ENCODE results near the gene CENPP.

The CENPP gene

GRCh38 chr9:92439921-92440750, 114.4 kb downstream of the CENPP start:
- no peak overlapping the region for H3K4me3 ChIP-seq (ENCODE audit: low read length)
- H3K27me3 ChIP-seq (ENCODE audit: control insufficient read depth, insufficient read depth, low read length): no peaks in the 10 kb centered on the region
- no peaks in the 10 kb centered on the region for H3K36me3 ChIP-seq (ENCODE audit: control insufficient read depth, insufficient read depth, low read length)
- WGBS (ENCODE audit: insufficient coverage, insufficient read length): no CpG with 5 or more reads among the region's 5 CpGs
- DNase-seq (ENCODE audit: low read depth, low spot score): no peak
- no peaks in the 10 kb centered on the region for H3K9me3 ChIP-seq (ENCODE audit: control insufficient read depth, insufficient read depth, low read length)
- H3K4me1 ChIP-seq (ENCODE audit: control insufficient read depth, insufficient read depth, low read length): no peaks in the 10 kb centered on the region; the same call in 1 of the 2 replicates
- no peak overlapping the region for H3K27ac ChIP-seq (ENCODE audit: low read length)

DNA sequence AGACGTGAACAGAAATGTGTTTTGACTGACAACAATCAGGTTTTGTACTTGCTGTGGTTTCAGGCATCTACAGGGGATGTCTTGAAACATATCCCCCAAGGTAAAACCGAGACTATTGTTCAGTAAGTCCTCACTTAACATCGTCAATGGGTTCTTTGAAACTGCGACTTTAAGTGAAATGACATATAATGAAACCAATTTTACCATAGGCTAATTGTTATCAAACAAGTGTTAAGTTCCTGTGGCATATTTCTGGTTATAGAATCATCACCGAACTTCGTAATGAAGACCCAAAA, 114.9 kb downstream of the CENPP start:
- H3K36me3 ChIP-seq (ENCODE audit: control insufficient read depth, insufficient read depth, low read length): no peaks in the 10 kb centered on the region
- no peak for DNase-seq (ENCODE audit: low read depth, low spot score)
- H3K27ac ChIP-seq (ENCODE audit: low read length): no peak overlapping the region
- H3K4me3 ChIP-seq (ENCODE audit: low read length): no peak overlapping the region
- WGBS (ENCODE audit: insufficient coverage, insufficient read length): no CpG with 5 or more reads among the region's 6 CpGs
- no peaks in the 10 kb centered on the region for H3K27me3 ChIP-seq (ENCODE audit: control insufficient read depth, insufficient read depth, low read length)
- H3K4me1 ChIP-seq (ENCODE audit: control insufficient read depth, insufficient read depth, low read length): no peaks in the 10 kb centered on the region; the same call in 1 of the 2 replicates
- no peaks in the 10 kb centered on the region for H3K9me3 ChIP-seq (ENCODE audit: control insufficient read depth, insufficient read depth, low read length)

- no peak for DNase-seq (ENCODE audit: low read depth, low spot score)
- Histone ChIP-seq H3K27ac (ENCODE audit: low read length) (no peak overlapping the region), H3K27me3 (ENCODE audit: control insufficient read depth, insufficient read depth, low read length) (no peaks in the 10 kb centered on the region), H3K4me1 (ENCODE audit: control insufficient read depth, insufficient read depth, low read length) (no peaks in the 10 kb centered on the region; the same call in 1 of the 2 replicates), H3K36me3 (ENCODE audit: control insufficient read depth, insufficient read depth, low read length) (no peaks in the 10 kb centered on the region), H3K9me3 (ENCODE audit: control insufficient read depth, insufficient read depth, low read length) (no peaks in the 10 kb centered on the region), H3K4me3 (ENCODE audit: low read length) (no peak overlapping the region)
- no CpG with 5 or more reads among the region's 4 CpGs for WGBS (ENCODE audit: insufficient coverage, insufficient read length)
Measured at GRCh38 chr9:92444841-92445240, 119.1 kb downstream of the CENPP start.

DNA sequence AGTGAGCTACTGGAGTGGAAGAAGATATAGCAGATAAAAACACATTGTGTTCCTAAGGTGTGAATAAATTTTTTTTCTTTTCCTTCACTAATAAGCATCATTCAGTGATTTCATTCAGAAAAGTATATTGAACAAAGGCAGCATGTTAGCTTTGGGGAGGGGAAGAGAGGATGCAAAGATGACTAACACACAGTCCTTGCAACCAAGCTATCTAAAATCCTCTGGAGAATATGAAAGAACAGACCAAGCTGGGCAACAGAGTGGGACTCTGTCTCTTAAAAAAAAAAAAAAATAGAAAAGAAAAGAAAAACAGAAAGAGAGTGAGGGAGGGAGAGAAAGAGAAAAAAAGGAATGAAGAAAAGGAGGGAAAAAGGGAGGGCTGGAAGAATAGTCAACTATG, 120.8 kb downstream of the CENPP start:
- no peaks in the 10 kb centered on the region for H3K36me3 ChIP-seq (ENCODE audit: control insufficient read depth, insufficient read depth, low read length)
- H3K27me3 ChIP-seq (ENCODE audit: control insufficient read depth, insufficient read depth, low read length): no peaks in the 10 kb centered on the region
- DNase-seq (ENCODE audit: low read depth, low spot score): no peak
- no peaks in the 10 kb centered on the region for H3K9me3 ChIP-seq (ENCODE audit: control insufficient read depth, insufficient read depth, low read length)
- H3K27ac ChIP-seq (ENCODE audit: low read length): no peak overlapping the region
- H3K4me3 ChIP-seq (ENCODE audit: low read length): no peak overlapping the region
- H3K4me1 ChIP-seq (ENCODE audit: control insufficient read depth, insufficient read depth, low read length): no peaks in the 10 kb centered on the region

- no peaks in the 10 kb centered on the region for H3K9me3 ChIP-seq (ENCODE audit: control insufficient read depth, insufficient read depth, low read length)
- no peaks in the 10 kb centered on the region for H3K27me3 ChIP-seq (ENCODE audit: control insufficient read depth, insufficient read depth, low read length)
- H3K4me3 ChIP-seq (ENCODE audit: low read length): no peak overlapping the region
- H3K27ac ChIP-seq (ENCODE audit: low read length): no peak overlapping the region
- H3K4me1 ChIP-seq (ENCODE audit: control insufficient read depth, insufficient read depth, low read length): no peaks in the 10 kb centered on the region
- no peaks in the 10 kb centered on the region for H3K36me3 ChIP-seq (ENCODE audit: control insufficient read depth, insufficient read depth, low read length)
- WGBS (ENCODE audit: insufficient coverage, insufficient read length): no CpG with 5 or more reads among the region's 3 CpGs
- peak; percentile 13 for DNase-seq (ENCODE audit: low read depth, low spot score)
Measured at GRCh38 chr9:92455217-92455616, 129.5 kb downstream of the CENPP start.

- Histone ChIP-seq H3K27ac (ENCODE audit: low read length) (no peak overlapping the region), H3K4me1 (ENCODE audit: control insufficient read depth, insufficient read depth, low read length) (no peaks in the 10 kb centered on the region), H3K36me3 (ENCODE audit: control insufficient read depth, insufficient read depth, low read length) (no peaks in the 10 kb centered on the region), H3K4me3 (ENCODE audit: low read length) (no peak overlapping the region), H3K27me3 (ENCODE audit: control insufficient read depth, insufficient read depth, low read length) (no peaks in the 10 kb centered on the region), H3K9me3 (ENCODE audit: control insufficient read depth, insufficient read depth, low read length) (no peaks in the 10 kb centered on the region)
- no peak for DNase-seq (ENCODE audit: low read depth, low spot score)
- 100% methylated on average over 1 of the region's 4 CpGs for WGBS (ENCODE audit: insufficient coverage, insufficient read length)
Measured at GRCh38 chr9:92457576-92457975, 131.8 kb downstream of the CENPP start.

GRCh38 chr9:92463387-92463786, 137.6 kb downstream of the CENPP start:
- no peaks in the 10 kb centered on the region for H3K36me3 ChIP-seq (ENCODE audit: control insufficient read depth, insufficient read depth, low read length)
- H3K4me1 ChIP-seq (ENCODE audit: control insufficient read depth, insufficient read depth, low read length): no peaks in the 10 kb centered on the region; the same call in 1 of the 2 replicates
- H3K27me3 ChIP-seq (ENCODE audit: control insufficient read depth, insufficient read depth, low read length): no peaks in the 10 kb centered on the region
- H3K27ac ChIP-seq (ENCODE audit: low read length): no peak overlapping the region
- H3K4me3 ChIP-seq (ENCODE audit: low read length): no peak overlapping the region
- H3K9me3 ChIP-seq (ENCODE audit: control insufficient read depth, insufficient read depth, low read length): no peaks in the 10 kb centered on the region
- no peak for DNase-seq (ENCODE audit: low read depth, low spot score)

GRCh38 chr9:92463984-92464383, 138.2 kb downstream of the CENPP start:
- no peak overlapping the region for H3K4me3 ChIP-seq (ENCODE audit: low read length)
- H3K27me3 ChIP-seq (ENCODE audit: control insufficient read depth, insufficient read depth, low read length): no peaks in the 10 kb centered on the region
- H3K27ac ChIP-seq (ENCODE audit: low read length): no peak overlapping the region
- H3K4me1 ChIP-seq (ENCODE audit: control insufficient read depth, insufficient read depth, low read length): no peaks in the 10 kb centered on the region; the same call in 1 of the 2 replicates
- 100% methylated on average over 1 of the region's 3 CpGs for WGBS (ENCODE audit: insufficient coverage, insufficient read length)
- H3K9me3 ChIP-seq (ENCODE audit: control insufficient read depth, insufficient read depth, low read length): no peaks in the 10 kb centered on the region
- no peaks in the 10 kb centered on the region for H3K36me3 ChIP-seq (ENCODE audit: control insufficient read depth, insufficient read depth, low read length)
- no peak for DNase-seq (ENCODE audit: low read depth, low spot score)

- H3K9me3 ChIP-seq (ENCODE audit: control insufficient read depth, insufficient read depth, low read length): no peaks in the 10 kb centered on the region
- no peak for DNase-seq (ENCODE audit: low read depth, low spot score)
- H3K4me3 ChIP-seq (ENCODE audit: low read length): no peak overlapping the region
- H3K27ac ChIP-seq (ENCODE audit: low read length): no peak overlapping the region
- H3K4me1 ChIP-seq (ENCODE audit: control insufficient read depth, insufficient read depth, low read length): no peaks in the 10 kb centered on the region; the same call in 1 of the 2 replicates
- H3K27me3 ChIP-seq (ENCODE audit: control insufficient read depth, insufficient read depth, low read length): no peaks in the 10 kb centered on the region
- WGBS (ENCODE audit: insufficient coverage, insufficient read length): no CpG with 5 or more reads among the region's 1 CpG
- H3K36me3 ChIP-seq (ENCODE audit: control insufficient read depth, insufficient read depth, low read length): no peaks in the 10 kb centered on the region
Measured at GRCh38 chr9:92467041-92467440, 141.3 kb downstream of the CENPP start.

GRCh38 chr9:92467511-92467910, 141.8 kb downstream of the CENPP start:
- H3K4me3 ChIP-seq (ENCODE audit: low read length): no peak overlapping the region
- no peaks in the 10 kb centered on the region for H3K9me3 ChIP-seq (ENCODE audit: control insufficient read depth, insufficient read depth, low read length)
- H3K27me3 ChIP-seq (ENCODE audit: control insufficient read depth, insufficient read depth, low read length): no peaks in the 10 kb centered on the region
- no peaks in the 10 kb centered on the region for H3K36me3 ChIP-seq (ENCODE audit: control insufficient read depth, insufficient read depth, low read length)
- WGBS (ENCODE audit: insufficient coverage, insufficient read length): no CpG with 5 or more reads among the region's 2 CpGs
- no peak overlapping the region for H3K27ac ChIP-seq (ENCODE audit: low read length)
- no peaks in the 10 kb centered on the region; the same call in 1 of the 2 replicates for H3K4me1 ChIP-seq (ENCODE audit: control insufficient read depth, insufficient read depth, low read length)
- DNase-seq (ENCODE audit: low read depth, low spot score): no peak

DNA sequence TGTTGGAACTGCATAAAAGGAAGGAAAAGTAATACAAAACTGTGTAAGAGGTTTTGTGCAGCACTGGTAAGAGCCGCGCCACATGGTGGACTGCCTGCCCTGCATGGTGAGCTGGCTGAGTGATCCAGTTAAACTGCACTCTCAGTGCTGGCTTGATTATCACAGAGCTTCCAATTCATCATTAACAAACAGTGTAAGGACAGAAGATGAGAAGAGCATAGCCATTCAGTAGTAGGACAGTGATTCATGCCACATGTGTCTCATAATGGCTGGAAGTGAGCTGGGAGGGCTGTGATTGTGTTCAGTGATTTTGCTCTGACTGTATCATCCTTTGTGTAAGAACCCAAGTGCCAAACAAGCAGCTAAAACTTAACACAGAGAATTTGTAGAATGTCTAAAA, 142.5 kb downstream of the CENPP start:
- no peak for DNase-seq (ENCODE audit: low read depth, low spot score)
- Histone ChIP-seq H3K4me1 (ENCODE audit: control insufficient read depth, insufficient read depth, low read length) (no peaks in the 10 kb centered on the region), H3K36me3 (ENCODE audit: control insufficient read depth, insufficient read depth, low read length) (no peaks in the 10 kb centered on the region), H3K27me3 (ENCODE audit: control insufficient read depth, insufficient read depth, low read length) (no peaks in the 10 kb centered on the region), H3K9me3 (ENCODE audit: control insufficient read depth, insufficient read depth, low read length) (no peaks in the 10 kb centered on the region), H3K27ac (ENCODE audit: low read length) (no peak overlapping the region), H3K4me3 (ENCODE audit: low read length) (no peak overlapping the region)
- WGBS (ENCODE audit: insufficient coverage, insufficient read length): no CpG with 5 or more reads among the region's 2 CpGs
